GM12878 (cell line): ENCODE measurements around the gene SACM1L. TPM values are rescaled to one million over a fixed set of nuclear protein-coding genes. Genes with fewer than 3 reads are reported as not detected.

Experiments
- ATAC-seq: fragments of 200-7000 bp; cut with Tn5 transposase; 3 replicates; pipeline ENCODE4 v1.9.1; 2020; ENCODE audit warnings: mild to moderate bottlenecking, moderate library complexity
- BruUV-seq: library from RNA; stranded (reverse); fragments of 400-500 nt; replicated peaks from 2 replicates; lab custom pipeline; 2021; lab: Mats Ljungman, UMichigan
- CTCF ChIA-PET: fragments of 300-600 bp; sonication (Branson Sonifier 250); formaldehyde crosslinking; extraction: SDS; loops from one replicate; lab custom pipeline; 2021; ENCODE audit warnings: inconsistent platforms; lab: Yijun Ruan, JAX
- POLR2A ChIA-PET: fragments of 350-600 bp; formaldehyde crosslinking; extraction: SDS; loops from one replicate; lab custom pipeline; 2021; ENCODE audit warnings: inconsistent platforms; lab: Charles Lee
- RAD21 ChIA-PET: fragments of 300-600 bp; sonication (Branson Sonifier 250); formaldehyde crosslinking; loops from one replicate; lab custom pipeline; 2023; ENCODE audit warnings: antibody characterized with exemption; ENCODE audit not compliant: unreplicated experiment; lab: Charles Lee
- SMC1A ChIA-PET: fragments of 300-600 bp; sonication (Branson Sonifier 250); formaldehyde crosslinking; loops from one replicate; lab custom pipeline; 2023; ENCODE audit not compliant: unreplicated experiment, uncharacterized antibody; lab: Charles Lee
- DNase-seq: peaks from one replicate; pipeline ENCODE4 v3.0.0-alpha.2; 2011; ENCODE audit warnings: low read depth, low spot score
- FAIRE-seq: peaks from 3 replicates; lab custom pipeline; 2011; peaks lifted over from hg19 to GRCh38; lab: Jason Lieb, UNC
- H2AFZ ChIP-seq: 2 replicates; pipeline ENCODE4 v1.6.0; 2011; ENCODE audit warnings: low read depth, low read length, control low read depth; ENCODE audit not compliant: control insufficient read depth
- H3K27ac ChIP-seq: 2 replicates; pipeline ENCODE4 v1.5.1; 2011; ENCODE audit warnings: control low read depth; ENCODE audit not compliant: control insufficient read depth, insufficient read depth
- H3K27me3 ChIP-seq, 2 experiments: replicated peaks in 1 of 2; 2 replicates each; pipeline versions ENCODE4 v1.6.0 to v1.6.1; 2011; ENCODE audit warnings: low read length in 1 of 2; ENCODE audit not compliant: control insufficient read depth in 2 of 2, insufficient read depth in 2 of 2
- H3K36me3 ChIP-seq, 2 experiments: 2 replicates each; pipeline ENCODE4 v1.5.1; 2011; ENCODE audit warnings: low read length in 1 of 2; ENCODE audit not compliant: control insufficient read depth in 2 of 2, insufficient read depth in 2 of 2
- H3K4me1 ChIP-seq: 2 replicates; pipeline ENCODE4 v1.6.1; 2011; ENCODE audit warnings: mild to moderate bottlenecking, low read length, moderate library complexity, mixed read lengths; ENCODE audit not compliant: control insufficient read depth, insufficient read depth
- H3K4me2 ChIP-seq: 2 replicates; pipeline ENCODE4 v1.6.0; 2011; ENCODE audit warnings: control low read depth; ENCODE audit not compliant: control insufficient read depth, insufficient read depth
- H3K4me3 ChIP-seq: fragments of 200-600 bp; sonication (generic); 2 replicates; pipeline ENCODE4 v1.5.1; 2016
- H3K79me2 ChIP-seq: 2 replicates; pipeline ENCODE4 v1.6.0; 2011; ENCODE audit warnings: low read length; ENCODE audit not compliant: control insufficient read depth, insufficient read depth
- H3K9ac ChIP-seq: 2 replicates; pipeline ENCODE4 v1.8.0; 2011; ENCODE audit warnings: low read length, control low read depth, mixed read lengths; ENCODE audit not compliant: control insufficient read depth, insufficient read depth
- H3K9me3 ChIP-seq: replicated peaks from 3 replicates; pipeline ENCODE4 v1.5.1; 2011; ENCODE audit warnings: mild to moderate bottlenecking, low read length; ENCODE audit not compliant: control insufficient read depth, insufficient read depth
- H4K20me1 ChIP-seq: 2 replicates; pipeline ENCODE4 v1.6.0; 2011; ENCODE audit not compliant: control insufficient read depth, insufficient read depth
- BACH1 ChIP-seq: fragments of 450-650 bp; IDR thresholded peaks from 2 replicates; pipeline ENCODE4 v1.6.1; 2017; ENCODE audit warnings: mild to moderate bottlenecking, borderline replicate concordance
- BCL11A ChIP-seq: IDR thresholded peaks from 2 replicates; pipeline ENCODE4 v1.6.1; 2011; ENCODE audit warnings: low read depth, low read length
- NFXL1 ChIP-seq: fragments of 450-650 bp; IDR thresholded peaks from 2 replicates; pipeline ENCODE4 v1.6.1; 2017; ENCODE audit warnings: antibody characterized with exemption, mild to moderate bottlenecking, borderline replicate concordance
- PAX8 ChIP-seq: fragments of 450-650 bp; IDR thresholded peaks from 2 replicates; pipeline ENCODE4 v1.6.1; 2017; ENCODE audit warnings: mild to moderate bottlenecking, moderate library complexity
- RUNX3 ChIP-seq: IDR thresholded peaks from 2 replicates; pipeline ENCODE4 v1.6.1; 2012; ENCODE audit warnings: low read length, inconsistent platforms
- SKIL ChIP-seq: fragments of 450-650 bp; IDR thresholded peaks from 2 replicates; pipeline ENCODE4 v1.6.1; 2017; ENCODE audit warnings: mild to moderate bottlenecking, low read depth, inconsistent platforms; ENCODE audit not compliant: poor library complexity, severe bottlenecking
- TCF12 ChIP-seq: IDR thresholded peaks from 2 replicates; pipeline ENCODE4 v1.6.1; 2011; ENCODE audit warnings: low read depth, mild to moderate bottlenecking, low read length
- ZNF217 ChIP-seq: fragments of 450-650 bp; IDR thresholded peaks from 2 replicates; pipeline ENCODE4 v1.6.1; 2017; ENCODE audit warnings: antibody characterized with exemption, mild to moderate bottlenecking
- WGBS: methylation state at CpG from one replicate; pipeline ENCODE4 v1.1.6; 2016; ENCODE audit warnings: low lambda C conversion rate; ENCODE audit not compliant: insufficient replicate concordance, insufficient coverage; ENCODE audit errors: missing lambda C conversion rate; 5-methylcytosine and 5-hydroxymethylcytosine counted together
- in situ Hi-C: fragments of 300-500 bp; cut with MboI; formaldehyde crosslinking; loops from 9 replicates; pipeline ENCODE4 v1.14.3; 2018; ENCODE audit warnings: mixed read lengths
- intact Hi-C: fragments of 100-400 bp; cut with micrococcal nuclease; formaldehyde crosslinking; loops from one replicate; pipeline ENCODE4 v1.14.2; 2022; ENCODE audit not compliant: unreplicated experiment
- polyA plus RNA-seq, 11 experiments: library from polyadenylated mRNA; depleted of rRNA in 4 of 11; unstranded in 6 of 11; stranded (reverse) in 5 of 11; fragments of >200 nt; fragmentation: Nextera tagmentation in 4 of 11; fragmentation: Illumina TruSeq in 1 of 11; extraction: Ambion mirVana in 4 of 11; extraction: Trizol in 1 of 11; gene quantifications; 1 replicate in 1 of 11; 2 replicates in 10 of 11; pipeline versions ENCODE4 v1.2.1 to v1.2.3, GENCODE V29; 2011 to 2016; ENCODE audit warnings: inconsistent platforms in 2 of 11, missing spikeins in 2 of 11, low read depth in 1 of 11
- total RNA-seq, 4 experiments: library from RNA; depleted of rRNA in 3 of 4; stranded (reverse); fragments of >200 nt in 3 of 4; fragmentation: Illumina TruSeq in 1 of 4; extraction: Trizol in 1 of 4; gene quantifications; 2 replicates each; pipeline versions ENCODE4 v1.2.1 to v1.2.3, GENCODE V29; 2013 to 2021
- TF ChIP-seq, protein P1 (sequence below): fragments of 450-650 bp; IDR thresholded peaks from 2 replicates; pipeline ENCODE4 v1.6.1; 2018; ENCODE audit warnings: borderline replicate concordance, mild to moderate bottlenecking; ENCODE audit not compliant: partially characterized antibody
- TF ChIP-seq, protein P2 (sequence below), 3 experiments: IDR thresholded peaks in 2 of 3; conservative IDR thresholded peaks in 1 of 3; 2 replicates each; pipeline ENCODE4 v1.5.1; 2011; ENCODE audit warnings: low read depth in 3 of 3, low read length in 3 of 3, mild to moderate bottlenecking in 3 of 3, control low read depth in 2 of 3, moderate library complexity in 2 of 3, inconsistent platforms in 1 of 3, mixed read lengths in 1 of 3; ENCODE audit not compliant: control insufficient read depth in 2 of 3, insufficient read depth in 1 of 3; ENCODE audit errors: extremely low read depth in 1 of 3

The SACM1L gene
- total and polyA plus RNA-seq, 10 of the 15 experiments (the other 5 are each of a cell fraction or from before 2014, with no cell fraction given) = 16.5 to 48.3 (median 28.9) TPM

DNA sequence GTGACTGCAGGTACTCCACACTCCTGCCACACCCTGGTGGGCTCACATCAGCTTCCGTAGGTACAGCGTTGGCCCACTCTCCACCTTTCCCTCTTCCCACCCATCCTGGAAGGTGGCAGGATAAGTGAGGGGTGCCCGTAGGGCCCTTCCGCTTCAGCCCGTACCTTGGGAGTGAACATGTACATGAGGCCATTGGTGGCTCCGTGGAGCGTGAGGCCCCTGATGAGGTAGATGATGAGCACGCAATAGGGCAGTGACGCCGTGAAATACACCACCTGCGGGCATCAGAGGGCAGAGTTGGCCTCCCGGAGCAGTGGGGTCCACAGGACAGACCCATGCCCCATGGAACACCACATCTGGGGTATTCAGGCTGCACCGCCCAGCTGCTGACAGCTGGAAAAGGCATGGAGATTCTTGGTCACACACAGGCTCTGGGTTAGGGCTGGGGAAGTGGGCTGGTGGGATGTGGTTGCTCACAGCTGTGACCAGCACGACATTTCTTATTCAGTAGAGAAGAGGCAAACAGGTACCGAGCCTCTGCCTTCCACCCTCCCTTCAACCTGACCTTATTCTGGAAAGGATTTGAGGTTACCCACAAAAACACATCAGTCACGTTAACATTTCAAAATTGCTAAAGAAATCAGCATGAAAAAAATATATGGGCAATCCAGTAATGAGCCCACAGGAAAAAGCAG lies 83.3 kb downstream of the SACM1L start:
- DNase-seq = no peak
- Histone ChIP-seq H3K9me3 (no peaks in the 10 kb centered on the region), H3K27ac (no peak overlapping the region), H3K36me3 (no peaks in the 10 kb centered on the region), H4K20me1 (no peaks in the 10 kb centered on the region), H3K4me1 (no peaks in the 10 kb centered on the region), H3K79me2 (no peaks in the 10 kb centered on the region), H2AFZ (no peak overlapping the region), H3K4me2 (no peak overlapping the region), H3K27me3 (peaks cover 0 to 2% of the 10 kb centered on the region in 2 experiments; a peak in 1 of 4 replicates), H3K9ac (no peak overlapping the region), H3K4me3 (no peak overlapping the region)
- SMC1A ChIA-PET = interaction anchor here (1.1 kb wide), 1 partner anchor 33 kb away, joined by 4 read pairs; no protein-coding TSS in a partner anchor
- intact Hi-C loops (no loop called here), in situ Hi-C loops (no loop called here)
- 40% methylated on average over 16 of the region's 16 CpGs for WGBS
- no TSS peak for BruUV-seq
- ATAC-seq = no peak
- FAIRE-seq = no peak
- POLR2A ChIA-PET = no interaction called here
- RAD21 ChIA-PET = no interaction called here
- no peak for TF ChIP-seq PAX8
- TF ChIP-seq, protein P1, sequence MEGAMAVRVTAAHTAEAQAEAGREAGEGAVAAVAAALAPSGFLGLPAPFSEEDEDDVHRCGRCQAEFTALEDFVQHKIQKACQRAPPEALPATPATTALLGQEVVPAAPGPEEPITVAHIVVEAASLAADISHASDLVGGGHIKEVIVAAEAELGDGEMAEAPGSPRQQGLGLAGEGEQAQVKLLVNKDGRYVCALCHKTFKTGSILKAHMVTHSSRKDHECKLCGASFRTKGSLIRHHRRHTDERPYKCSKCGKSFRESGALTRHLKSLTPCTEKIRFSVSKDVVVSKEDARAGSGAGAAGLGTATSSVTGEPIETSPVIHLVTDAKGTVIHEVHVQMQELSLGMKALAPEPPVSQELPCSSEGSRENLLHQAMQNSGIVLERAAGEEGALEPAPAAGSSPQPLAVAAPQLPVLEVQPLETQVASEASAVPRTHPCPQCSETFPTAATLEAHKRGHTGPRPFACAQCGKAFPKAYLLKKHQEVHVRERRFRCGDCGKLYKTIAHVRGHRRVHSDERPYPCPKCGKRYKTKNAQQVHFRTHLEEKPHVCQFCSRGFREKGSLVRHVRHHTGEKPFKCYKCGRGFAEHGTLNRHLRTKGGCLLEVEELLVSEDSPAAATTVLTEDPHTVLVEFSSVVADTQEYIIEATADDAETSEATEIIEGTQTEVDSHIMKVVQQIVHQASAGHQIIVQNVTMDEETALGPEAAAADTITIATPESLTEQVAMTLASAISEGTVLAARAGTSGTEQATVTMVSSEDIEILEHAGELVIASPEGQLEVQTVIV = no peak
- TF ChIP-seq SKIL = no peak
- no peak for TF ChIP-seq ZNF217
- peak; percentile 64; the same call in 1 of the 2 replicates for TF ChIP-seq RUNX3
- TF ChIP-seq TCF12 = 0 out of 2 replicates have a peak, but pooled peaks have one; percentile 44
- TF ChIP-seq BACH1 = no peak
- TF ChIP-seq BCL11A = no peak
- TF ChIP-seq, protein P2, sequence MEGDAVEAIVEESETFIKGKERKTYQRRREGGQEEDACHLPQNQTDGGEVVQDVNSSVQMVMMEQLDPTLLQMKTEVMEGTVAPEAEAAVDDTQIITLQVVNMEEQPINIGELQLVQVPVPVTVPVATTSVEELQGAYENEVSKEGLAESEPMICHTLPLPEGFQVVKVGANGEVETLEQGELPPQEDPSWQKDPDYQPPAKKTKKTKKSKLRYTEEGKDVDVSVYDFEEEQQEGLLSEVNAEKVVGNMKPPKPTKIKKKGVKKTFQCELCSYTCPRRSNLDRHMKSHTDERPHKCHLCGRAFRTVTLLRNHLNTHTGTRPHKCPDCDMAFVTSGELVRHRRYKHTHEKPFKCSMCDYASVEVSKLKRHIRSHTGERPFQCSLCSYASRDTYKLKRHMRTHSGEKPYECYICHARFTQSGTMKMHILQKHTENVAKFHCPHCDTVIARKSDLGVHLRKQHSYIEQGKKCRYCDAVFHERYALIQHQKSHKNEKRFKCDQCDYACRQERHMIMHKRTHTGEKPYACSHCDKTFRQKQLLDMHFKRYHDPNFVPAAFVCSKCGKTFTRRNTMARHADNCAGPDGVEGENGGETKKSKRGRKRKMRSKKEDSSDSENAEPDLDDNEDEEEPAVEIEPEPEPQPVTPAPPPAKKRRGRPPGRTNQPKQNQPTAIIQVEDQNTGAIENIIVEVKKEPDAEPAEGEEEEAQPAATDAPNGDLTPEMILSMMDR (IDR thresholded peaks at IDR 0.05 in 2 of 3, conservative IDR thresholded peaks at IDR 0.05 in 1 of 3; ENCODE audit: control insufficient read depth in 2 of 3, extremely low read depth in 1 of 3, insufficient read depth in 1 of 3, low read depth in 3 of 3, low read length in 3 of 3) = no peak
- TF ChIP-seq NFXL1 = no peak
- CTCF ChIA-PET = interaction anchor here (0.7 to 1.0 kb wide), 2 partner anchors 305 to 307 kb away, joined by 3 read pairs; no protein-coding TSS in a partner anchor
